GM19023 (cell line): Measurements from ENCODE around the gene GRID2.

Source experiments
- ATAC-seq: cut with Tn5 transposase; IDR thresholded peaks from one replicate; pipeline ENCODE4 v1.9.1; 2021; ENCODE audit warnings: mild to moderate bottlenecking, moderate library complexity; ENCODE audit not compliant: unreplicated experiment

Gene GRID2

GRCh38 chr4:92521941-92522340, 218.2 kb downstream of the GRID2 start:
- ATAC-seq: no peak

GRCh38 chr4:92522356-92522755, 218.6 kb downstream of the GRID2 start:
- ATAC-seq: no peak

- ATAC-seq: no peak
Observed at GRCh38 chr4:92524131-92524530, 220.4 kb downstream of the GRID2 start.

GRCh38 chr4:92528541-92528940, 224.8 kb downstream of the GRID2 start:
- ATAC-seq: no peak

GRCh38 chr4:92529510-92529909, 225.7 kb downstream of the GRID2 start:
- no peak for ATAC-seq

GRCh38 chr4:92535599-92535998, 231.8 kb downstream of the GRID2 start:
- ATAC-seq: no peak

- ATAC-seq: no peak
Observed at GRCh38 chr4:92551616-92552015, 247.8 kb downstream of the GRID2 start.

- no peak for ATAC-seq
Observed at GRCh38 chr4:92566269-92566668, 262.5 kb downstream of the GRID2 start.

- ATAC-seq: no peak
Observed at GRCh38 chr4:92580816-92581215, 277.1 kb downstream of the GRID2 start.

- ATAC-seq: no peak
Observed at GRCh38 chr4:92599044-92599443, 295.3 kb downstream of the GRID2 start.

- ATAC-seq: no peak
Observed at GRCh38 chr4:92600638-92601037, 296.9 kb downstream of the GRID2 start.

GRCh38 chr4:92606227-92606626, 302.5 kb downstream of the GRID2 start:
- no peak for ATAC-seq

- no peak for ATAC-seq
Observed at GRCh38 chr4:92615049-92615448, 311.3 kb downstream of the GRID2 start.

GRCh38 chr4:92618968-92619367, 315.2 kb downstream of the GRID2 start:
- ATAC-seq: no peak

- ATAC-seq: no peak
Observed at GRCh38 chr4:92629302-92629701, 325.5 kb downstream of the GRID2 start.

GRCh38 chr4:92634882-92635281, 331.1 kb downstream of the GRID2 start:
- ATAC-seq: no peak

- ATAC-seq: no peak
Observed at GRCh38 chr4:92636038-92636806, 332.5 kb downstream of the GRID2 start.

- no peak for ATAC-seq
Observed at GRCh38 chr4:92641409-92641808, 337.6 kb downstream of the GRID2 start.

- no peak for ATAC-seq
Observed at GRCh38 chr4:92646826-92647225, 343.1 kb downstream of the GRID2 start.

- no peak for ATAC-seq
Observed at GRCh38 chr4:92651536-92651935, 347.8 kb downstream of the GRID2 start.

GRCh38 chr4:92654084-92654483, 350.3 kb downstream of the GRID2 start:
- no peak for ATAC-seq

- ATAC-seq: no peak
Observed at GRCh38 chr4:92657695-92658094, 353.9 kb downstream of the GRID2 start.

GRCh38 chr4:92658318-92658717, 354.6 kb downstream of the GRID2 start:
- ATAC-seq: no peak
